ENCODE data around the gene MFSD6.

DNA sequence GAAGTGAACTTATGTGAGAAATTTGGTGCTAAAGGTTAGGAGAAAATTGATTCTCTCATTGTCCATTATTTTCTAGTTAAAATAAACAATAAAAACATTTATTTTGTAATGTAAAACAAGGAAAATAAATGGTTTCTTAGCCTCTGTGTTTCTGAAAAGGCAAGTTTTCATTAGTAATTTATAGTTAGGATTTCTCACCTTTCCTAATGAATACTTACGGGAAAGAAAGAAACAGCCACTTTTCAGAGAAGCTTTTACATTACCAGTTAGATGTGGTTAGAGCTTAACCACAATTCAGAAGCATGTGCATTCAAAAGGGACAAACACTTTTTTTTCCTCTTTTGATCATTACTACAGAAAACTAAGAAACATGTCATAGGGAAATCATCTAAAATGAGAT lies 107.5 kb downstream of the MFSD6 start:
- TF ChIP-seq, protein P1, sequence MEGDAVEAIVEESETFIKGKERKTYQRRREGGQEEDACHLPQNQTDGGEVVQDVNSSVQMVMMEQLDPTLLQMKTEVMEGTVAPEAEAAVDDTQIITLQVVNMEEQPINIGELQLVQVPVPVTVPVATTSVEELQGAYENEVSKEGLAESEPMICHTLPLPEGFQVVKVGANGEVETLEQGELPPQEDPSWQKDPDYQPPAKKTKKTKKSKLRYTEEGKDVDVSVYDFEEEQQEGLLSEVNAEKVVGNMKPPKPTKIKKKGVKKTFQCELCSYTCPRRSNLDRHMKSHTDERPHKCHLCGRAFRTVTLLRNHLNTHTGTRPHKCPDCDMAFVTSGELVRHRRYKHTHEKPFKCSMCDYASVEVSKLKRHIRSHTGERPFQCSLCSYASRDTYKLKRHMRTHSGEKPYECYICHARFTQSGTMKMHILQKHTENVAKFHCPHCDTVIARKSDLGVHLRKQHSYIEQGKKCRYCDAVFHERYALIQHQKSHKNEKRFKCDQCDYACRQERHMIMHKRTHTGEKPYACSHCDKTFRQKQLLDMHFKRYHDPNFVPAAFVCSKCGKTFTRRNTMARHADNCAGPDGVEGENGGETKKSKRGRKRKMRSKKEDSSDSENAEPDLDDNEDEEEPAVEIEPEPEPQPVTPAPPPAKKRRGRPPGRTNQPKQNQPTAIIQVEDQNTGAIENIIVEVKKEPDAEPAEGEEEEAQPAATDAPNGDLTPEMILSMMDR (IDR thresholded peaks at IDR 0.05) = no peak
- no peak for TF ChIP-seq ESRRA (CRISPR knock-in tag; IDR thresholded peaks at IDR 0.05; ENCODE audit: borderline replicate concordance)
- TF ChIP-seq, protein P2, sequence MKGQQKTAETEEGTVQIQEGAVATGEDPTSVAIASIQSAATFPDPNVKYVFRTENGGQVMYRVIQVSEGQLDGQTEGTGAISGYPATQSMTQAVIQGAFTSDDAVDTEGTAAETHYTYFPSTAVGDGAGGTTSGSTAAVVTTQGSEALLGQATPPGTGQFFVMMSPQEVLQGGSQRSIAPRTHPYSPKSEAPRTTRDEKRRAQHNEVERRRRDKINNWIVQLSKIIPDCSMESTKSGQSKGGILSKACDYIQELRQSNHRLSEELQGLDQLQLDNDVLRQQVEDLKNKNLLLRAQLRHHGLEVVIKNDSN (CRISPR knock-in tag; IDR thresholded peaks at IDR 0.05) = no peak
